NCI-H2107 treated with DMSO at 0.1 percent for 48 hours (cell line): ENCODE data around the gene PON3.

ENCODE experiments used
- DNase-seq: peaks from one replicate; lab custom pipeline; 2025; ENCODE audit not compliant: unreplicated experiment; lab: John Stamatoyannopoulos, UW

Gene PON3

DNA sequence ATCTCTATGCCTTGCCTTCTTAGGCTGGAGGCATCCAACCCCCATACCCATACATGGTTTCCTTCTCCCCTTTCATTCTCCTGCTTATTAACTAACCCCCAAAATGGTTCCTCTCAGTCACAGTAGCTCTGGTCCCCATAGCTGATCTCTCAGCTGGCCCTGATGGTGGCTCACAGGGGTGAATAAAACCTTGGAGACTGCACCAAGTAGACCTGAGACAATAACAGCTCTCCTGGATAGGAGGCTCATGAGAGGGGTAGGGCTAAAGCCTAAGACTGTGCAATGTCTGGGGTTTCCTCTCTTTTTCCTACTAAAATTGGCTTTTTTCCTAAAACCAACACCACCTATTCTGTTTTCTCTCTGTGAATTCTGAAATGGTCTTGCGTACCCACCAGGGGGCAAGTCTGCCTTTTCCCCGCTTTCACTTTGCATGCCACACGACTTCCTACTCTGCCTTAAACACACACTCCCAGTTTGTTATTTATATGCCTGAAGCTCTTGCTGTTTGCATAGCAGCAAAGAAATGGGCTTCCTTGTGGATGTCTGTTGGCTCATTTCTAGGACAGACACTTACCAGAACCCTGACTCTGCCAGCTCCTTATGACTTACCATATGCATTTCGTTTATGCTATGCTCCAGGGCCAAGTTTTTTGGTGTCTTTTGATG is 53.4 kb downstream of the PON3 start:
- no peak for DNase-seq

DNA sequence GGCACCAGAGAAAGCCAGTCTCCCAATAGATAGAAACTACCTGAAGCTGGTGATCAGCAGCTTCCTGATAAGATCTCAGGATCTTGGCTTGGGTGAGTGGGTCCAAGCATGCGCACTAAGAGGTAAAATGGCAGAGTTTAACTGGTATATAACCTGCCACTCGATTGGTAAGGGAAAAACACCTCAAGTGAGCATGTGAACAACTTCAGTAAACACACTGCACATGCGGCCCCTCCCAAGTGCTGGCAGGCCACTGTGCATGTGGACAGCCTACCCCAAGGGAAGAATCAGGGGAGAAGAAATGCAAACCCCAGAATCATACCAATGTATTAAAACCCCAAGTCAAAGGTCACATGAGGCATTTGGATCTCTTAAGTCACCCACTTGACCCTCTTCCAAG is 54.1 kb downstream of the PON3 start:
- DNase-seq, result no peak

DNA sequence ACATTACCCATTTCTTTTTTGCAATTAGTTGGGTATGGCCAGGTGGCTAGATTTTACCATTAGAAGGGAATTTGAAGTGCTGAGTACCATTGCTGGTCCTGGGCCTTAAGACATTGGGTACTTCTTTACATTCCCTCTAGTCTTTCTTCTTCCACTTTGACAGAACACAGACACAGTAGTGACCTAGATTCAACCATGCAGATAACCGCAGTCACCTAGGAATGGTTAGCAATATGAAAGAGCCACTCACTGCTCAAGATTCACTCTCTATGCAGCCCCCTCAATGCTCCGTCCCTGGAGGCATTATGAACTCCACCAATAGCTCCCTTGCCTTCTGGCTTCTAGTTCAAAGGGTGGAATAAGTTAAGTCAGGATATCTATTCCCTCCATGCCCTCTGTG is 55.7 kb downstream of the PON3 start:
- DNase-seq, result no peak

DNA sequence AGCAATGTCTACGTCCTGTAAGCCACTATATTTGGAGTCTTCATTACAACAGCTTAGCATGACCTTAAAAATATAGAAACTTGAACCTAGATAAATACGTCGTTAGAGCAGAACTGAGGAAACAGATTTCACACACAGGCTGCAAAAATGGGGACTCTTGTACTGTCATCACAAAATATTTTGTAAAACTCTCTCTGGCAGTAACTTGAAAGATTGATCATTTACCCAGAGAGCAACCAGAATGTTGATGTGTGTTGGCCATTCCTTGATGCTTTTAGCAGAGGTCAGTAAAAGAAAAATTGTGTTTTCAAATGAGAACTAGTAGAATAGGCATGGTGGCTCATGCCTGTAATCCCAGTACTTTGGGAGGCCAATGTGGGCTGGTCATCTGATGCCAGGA is 57.3 kb downstream of the PON3 start:
- no peak for DNase-seq

DNA sequence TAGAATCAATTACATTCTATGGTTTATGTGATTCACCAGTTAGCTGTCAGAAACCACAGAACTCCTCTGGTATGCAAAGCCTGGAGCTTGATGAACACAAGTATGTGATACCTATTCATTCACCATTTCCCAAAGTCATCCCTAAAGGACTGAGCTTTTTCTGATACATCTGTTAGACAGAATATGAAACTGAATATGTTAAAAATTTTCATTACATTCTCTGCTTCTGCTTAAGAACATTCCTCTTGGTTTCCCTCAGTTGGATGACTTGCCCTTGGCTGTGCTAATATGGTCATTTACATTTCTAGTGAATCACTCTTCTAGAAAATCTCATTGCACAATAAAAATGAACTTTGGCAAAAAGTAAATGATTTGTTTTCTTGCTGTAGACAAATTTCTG is 61.1 kb downstream of the PON3 start:
- no peak for DNase-seq

DNA sequence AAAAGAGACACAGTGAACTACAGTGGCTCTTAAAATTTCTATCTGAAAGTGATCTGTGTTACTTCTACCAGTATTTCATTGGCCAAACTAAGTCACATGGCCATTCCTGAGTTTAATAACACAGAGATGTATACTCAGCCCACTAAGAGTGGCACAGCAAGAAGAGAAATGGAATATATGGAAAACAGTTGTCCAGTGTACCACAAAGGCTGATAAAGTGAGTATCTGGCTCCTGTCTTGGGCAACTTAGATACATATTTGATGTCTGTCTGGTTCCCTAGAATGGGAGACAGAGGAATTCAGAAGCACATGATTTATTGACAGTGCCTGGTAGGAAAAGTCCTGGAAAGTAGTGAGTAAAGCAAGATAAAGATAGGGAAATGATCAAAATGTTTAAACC is 61.7 kb downstream of the PON3 start:
- DNase-seq, result no peak

DNA sequence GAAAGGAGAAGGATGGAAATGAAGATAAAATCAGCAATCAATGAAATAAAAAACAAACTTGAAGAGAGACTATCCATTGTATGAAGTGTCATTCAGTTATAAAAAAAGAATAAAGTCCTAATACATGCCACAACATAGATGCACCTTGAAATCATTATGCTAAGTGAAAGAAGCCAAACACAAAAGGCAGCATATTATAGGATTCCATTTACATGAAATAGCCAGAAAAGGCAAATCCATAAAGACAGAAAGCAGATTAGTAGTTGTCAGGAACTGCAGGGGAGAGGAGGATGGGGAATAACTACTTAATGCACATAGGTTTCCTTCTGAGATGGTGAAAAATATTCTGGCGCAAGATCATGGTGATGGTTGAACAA is 65.2 kb downstream of the PON3 start:
- no peak for DNase-seq

DNA sequence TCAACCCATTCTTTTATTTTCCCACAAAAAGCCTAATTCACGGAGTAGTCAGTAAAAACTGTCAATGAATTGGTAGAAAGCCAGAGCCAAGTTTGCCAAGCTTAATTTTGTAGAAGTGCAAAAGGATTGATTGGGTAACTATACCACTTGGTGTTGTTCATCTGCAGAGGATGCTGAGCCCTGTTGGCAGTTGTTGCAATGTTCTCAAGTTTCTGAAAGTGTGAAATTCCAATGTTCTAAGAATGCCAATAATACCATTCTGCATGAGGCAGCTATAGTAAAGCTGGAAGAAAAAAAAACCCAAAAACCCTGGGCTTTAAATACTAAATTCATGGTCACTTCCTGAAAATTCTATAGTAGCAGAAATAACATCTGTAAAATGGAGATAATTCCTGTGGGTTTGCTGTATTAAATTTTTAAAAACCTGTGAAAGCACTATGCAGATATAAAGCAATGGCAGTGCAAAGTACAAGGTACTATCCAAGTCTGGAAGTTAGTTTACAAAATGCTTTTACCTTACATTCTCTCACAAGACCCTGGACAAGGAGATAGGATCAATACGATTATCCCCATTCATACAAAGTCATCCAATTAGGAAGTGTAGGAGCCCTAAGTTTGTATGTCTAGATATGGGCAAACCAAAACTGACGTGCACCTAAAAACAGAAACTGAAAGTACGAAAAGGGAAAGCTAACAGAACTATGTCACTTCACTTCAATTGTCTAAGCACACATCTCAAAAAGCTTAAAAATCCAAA is 65.8 kb downstream of the PON3 start:
- no peak for DNase-seq

DNA sequence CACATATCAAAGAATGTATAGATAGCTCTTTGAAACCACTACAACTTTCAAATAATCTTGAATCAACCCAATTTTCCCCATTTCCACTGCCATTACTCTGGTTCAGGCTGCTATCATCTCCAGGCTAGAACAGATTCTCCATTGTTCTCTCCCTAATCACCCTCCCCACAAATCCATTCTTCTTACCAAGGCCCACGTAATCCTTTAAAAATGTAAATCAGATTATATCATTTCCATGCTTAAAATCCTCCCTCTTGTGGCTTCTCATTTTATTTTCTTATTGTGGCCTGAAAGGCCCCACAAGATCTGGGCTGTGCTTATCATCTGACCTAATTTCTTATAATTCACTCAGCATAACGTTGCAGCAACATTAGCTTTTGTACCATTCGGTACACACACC is 68.8 kb downstream of the PON3 start:
- DNase-seq, result no peak

DNA sequence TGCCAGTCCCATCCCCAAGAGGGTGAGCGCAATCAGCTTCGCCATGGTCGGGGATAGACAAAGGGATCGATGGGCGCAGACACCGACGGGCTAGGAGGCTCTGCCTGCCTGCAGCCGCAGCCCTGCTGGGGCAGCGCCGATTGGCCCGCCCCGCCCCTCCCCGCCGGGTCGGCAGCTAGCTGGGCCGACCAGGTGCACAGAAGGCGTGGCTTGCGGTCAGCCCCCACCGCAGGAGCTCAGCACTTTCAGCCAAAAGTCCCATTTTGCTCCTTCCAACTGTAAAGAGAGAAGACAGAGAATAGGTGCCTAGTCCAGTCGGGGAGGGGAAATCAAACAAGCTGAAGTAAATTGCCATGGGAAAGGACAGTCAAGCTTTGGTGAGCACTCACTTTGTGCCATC is 71.7 kb downstream of the PON3 start, which contains the start of gene PON1:
TSS of gene PON1 (minus strand) at position 102 of the 400 bp plus-strand sequence. CDS start at position 45, 57 bp downstream.
- peak; percentile 14 for DNase-seq

DNA sequence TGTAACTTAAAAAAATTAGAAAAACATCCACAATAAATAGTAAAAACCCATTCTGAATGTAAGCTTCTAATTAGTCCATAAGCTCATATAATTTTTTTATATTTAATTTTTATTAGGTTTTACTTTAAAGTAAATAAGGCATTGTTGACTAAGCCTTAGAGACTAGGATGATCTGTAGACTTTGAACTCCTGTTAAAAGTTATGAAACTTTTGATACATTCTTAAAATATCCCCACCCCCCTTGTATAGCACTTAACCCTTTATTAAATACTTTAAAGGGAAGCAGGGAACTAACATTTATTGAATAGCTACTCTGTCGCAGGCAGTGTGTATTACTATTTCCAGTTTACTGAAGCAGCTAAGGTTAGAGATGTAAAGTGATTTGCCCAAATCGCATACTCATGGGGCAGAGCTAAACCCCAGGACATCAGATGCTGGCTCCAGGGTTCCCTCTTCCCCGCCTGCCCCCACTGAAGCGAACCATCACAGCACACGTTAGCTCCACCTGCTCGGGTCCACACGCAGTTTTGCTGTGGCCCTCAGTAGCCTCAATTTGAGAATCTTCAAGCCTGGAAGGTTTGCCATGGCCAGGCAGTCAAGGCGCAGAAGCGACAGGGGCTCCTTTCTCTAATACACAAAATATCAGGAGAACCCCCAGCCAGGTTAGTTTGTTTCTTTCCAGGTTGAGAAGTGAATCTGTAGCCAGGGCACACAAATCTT is 72.6 kb downstream of the PON3 start:
- DNase-seq, result no peak

DNA sequence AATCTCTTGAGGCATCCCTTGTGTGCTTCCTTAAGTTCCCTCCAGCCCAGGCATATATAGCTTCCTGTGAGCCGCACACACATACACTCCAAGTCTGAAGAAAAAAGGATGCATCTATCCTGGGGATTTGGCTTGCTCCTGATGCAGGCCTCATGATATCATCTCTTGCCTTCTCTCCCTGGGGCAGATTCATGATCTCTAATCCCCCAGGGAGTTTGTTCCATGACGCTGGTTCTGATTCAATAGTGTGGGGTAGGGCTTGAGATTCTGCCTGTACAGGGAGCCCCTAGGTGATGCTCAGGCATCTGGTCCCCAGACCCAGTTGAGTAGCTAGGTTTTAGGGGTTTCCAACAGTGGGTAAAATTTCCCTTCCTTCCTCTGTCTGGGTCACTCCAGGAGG is 73.3 kb downstream of the PON3 start:
- no peak for DNase-seq

DNA sequence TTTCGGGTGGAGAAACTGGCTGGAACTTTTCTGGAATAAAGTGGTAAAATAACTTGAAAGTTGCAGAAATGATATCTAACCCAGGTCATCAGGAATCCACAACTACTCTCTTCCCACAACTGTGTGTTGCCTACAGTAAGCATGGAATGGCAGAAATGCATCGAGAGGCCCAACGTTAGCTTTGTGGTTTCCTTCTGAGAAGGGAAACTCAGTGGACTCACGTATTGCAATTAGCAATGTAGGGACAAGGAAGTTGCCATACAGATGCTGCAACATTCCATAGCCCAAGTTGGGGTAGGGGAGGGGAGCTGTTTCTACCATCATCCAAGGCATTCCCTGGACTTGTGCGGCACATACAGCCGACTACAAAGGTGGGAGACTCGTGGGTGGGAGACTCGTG is 73.8 kb downstream of the PON3 start:
- no peak for DNase-seq

DNA sequence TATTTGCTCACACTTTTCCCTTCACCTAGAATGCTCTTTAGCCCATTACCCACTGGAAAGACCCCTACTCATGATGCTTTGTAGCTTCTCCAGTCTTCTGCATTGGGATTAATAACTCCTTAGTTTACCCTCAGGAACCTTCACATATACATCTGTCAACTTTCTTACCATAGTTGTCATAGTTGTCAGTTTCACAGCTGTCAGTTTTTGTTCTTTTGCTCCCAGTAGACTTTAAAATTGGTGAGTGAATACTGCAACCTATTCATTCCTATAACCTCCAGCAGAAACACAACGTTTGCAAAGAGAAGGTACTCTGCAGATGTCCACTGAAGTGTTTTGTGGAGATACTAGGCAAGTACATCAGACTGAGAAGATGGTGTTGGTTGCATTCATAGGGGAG is 74.5 kb downstream of the PON3 start:
- DNase-seq, result no peak

DNA sequence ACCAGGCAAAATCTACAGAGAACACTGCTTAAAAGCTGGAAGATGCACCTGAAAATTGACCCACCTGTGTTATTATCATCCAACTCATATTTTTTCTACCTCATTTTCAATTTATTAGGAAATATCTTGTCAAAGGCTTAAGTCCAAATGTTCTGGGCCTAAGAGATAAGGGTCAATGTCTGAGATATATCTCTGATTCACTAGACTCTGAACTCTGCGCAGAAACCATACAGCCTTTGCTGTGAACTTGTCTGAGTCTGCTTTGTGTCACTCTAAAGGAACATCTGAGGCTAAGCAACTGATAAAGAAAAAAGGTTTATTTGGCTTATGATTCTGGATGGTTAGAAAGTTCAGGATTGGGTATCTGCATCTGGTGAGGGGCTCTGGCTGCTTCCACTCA is 75.5 kb downstream of the PON3 start:
- no peak for DNase-seq

DNA sequence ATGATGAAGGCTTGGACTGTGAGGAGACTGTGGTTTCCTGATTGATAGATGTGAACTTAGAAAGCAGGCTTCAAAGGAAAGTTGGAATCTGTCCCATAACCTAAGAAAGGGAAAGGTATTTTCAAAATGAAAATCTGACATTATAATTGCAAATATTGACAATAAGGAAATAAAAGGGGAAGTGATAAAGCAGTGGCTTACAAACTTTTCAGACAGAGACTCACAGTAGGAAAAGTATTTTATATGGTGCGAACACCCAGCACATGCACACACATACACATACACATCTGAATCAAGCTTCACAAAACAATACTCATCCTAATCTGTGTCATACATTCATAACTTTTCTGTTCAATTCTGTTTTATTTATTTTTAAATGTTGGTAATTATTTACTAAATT is 76.6 kb downstream of the PON3 start:
- DNase-seq, result no peak

DNA sequence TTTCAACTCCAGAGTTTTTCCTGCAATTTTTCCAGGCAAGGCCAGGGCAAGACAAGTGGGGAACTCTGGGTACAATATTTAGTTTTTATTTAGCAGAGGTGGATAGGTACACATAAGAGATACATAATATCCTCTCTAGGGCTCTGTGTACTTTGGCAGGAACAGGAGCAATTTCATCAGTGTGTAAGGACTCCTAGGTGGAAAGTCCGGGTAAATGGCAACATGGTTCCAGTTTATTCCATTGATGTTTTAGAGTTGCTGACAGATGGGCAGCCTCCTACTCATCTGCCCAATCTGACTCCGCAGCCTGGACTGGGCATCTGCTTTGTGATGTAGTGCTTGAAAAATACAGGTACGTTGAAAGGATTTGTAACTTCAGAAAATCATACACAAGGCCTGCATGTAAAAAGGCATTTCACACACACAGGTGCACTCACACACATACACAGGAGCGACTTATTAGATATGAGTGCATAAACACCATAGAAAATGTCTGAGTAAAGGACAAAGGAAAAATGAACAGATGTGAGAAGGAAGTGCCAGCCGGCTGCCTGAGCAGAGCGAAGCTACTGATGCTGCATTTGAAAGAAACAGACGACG is 77.6 kb downstream of the PON3 start:
- DNase-seq, result no peak

DNA sequence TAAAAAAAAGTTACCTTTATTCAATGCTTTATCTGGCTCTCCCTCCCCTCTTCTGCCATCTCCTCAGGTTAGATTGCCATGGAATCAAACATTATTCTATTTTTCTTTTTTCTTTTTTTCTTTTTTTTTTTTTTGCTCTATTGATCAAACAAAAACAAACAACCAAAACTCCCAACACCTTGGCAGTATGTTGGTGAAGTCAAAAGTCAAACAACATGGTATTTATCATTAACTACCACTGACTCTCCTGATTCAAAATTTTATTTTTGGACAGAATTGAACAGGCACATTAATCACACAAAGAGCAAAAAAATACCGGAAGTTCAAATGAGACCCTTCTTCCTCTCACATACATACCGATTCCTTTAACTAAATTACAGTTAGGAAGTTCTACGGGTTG is 78.2 kb downstream of the PON3 start:
- no peak for DNase-seq

DNA sequence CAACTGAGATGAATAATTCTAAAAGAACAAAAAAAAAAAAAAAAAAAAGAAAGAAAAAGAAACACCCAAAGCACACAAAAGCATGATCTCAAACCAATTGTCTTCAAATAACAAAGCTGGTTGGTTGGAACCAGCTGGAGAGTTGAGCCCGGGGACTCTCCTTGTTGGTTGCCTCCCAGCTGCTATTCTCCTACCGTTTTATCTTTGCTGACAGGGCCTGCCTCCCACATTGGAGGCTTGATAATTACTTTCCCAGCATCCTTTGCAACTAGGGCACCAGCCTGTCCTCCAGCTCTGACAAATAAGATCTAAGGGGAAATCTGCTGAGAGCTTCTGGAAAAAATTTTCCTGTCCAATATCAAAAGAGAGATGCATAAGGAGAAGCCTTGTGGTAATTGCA is 78.6 kb downstream of the PON3 start:
- DNase-seq, result peak; percentile 18

DNA sequence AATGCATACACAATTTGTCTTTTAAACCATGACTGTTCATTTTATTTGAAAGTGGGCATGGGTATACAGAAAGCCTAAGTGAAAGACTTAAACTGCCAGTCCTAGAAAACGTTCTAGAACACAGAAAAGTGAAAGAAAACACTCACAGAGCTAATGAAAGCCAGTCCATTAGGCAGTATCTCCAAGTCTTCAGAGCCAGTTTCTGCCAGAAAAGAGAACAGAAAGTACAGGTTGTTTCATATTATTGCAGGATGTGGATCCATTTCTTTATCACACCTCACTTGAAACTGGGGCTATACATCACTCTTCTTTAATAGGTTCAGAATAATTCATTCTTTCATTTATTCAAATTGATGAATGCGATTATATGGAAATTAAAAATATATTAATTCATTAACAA is 79.6 kb downstream of the PON3 start:
- no peak for DNase-seq

DNA sequence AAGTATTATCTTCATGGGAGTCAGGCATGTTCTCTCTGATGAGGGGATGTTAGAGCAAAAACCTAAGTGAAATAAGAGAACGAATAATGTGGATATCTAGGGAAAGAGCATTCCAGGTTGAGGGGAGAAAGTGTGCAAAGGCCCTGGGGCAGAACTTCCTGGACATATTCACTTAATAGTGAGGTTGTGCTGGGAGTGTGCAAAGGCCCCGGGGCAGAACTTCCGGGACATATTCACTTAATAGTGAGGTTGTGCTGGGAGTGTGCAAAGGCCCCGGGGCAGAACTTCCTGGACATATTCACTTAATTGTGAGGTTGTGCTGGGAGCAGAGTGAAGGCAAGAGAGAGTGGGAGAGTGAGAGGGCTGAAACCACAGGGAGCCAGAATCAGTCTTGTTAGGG is 83.6 kb downstream of the PON3 start:
- no peak for DNase-seq

DNA sequence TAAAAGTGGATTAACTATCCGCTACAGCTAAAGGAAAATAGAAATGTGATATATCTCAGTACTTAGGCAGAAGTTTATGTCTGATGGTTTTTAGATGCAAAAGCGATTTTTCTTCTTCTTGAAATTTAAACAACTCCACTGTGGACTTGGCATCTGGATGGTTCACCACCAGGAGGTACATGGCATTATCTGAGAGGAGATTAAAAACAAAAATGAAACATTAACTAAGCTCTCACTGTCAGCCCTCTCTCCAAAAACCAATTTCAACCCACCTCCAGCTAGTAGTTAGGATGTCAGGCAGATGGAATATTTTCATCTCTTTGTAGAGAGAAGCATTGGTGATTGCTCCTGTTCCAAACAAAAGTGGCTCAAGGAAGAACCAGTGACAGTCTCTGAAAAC is 84.8 kb downstream of the PON3 start:
- no peak for DNase-seq
